HG03064 (cell line): ENCODE data around the gene PDE4B.
"Not testable (repeated sequence)": the region's sequence is repeated elsewhere in the genome, so short reads cannot be mapped to it uniquely, and the experiment has no call there.

Experiments
- ATAC-seq: cut with Tn5 transposase; IDR thresholded peaks from one replicate; pipeline ENCODE4 v1.9.1; 2021; ENCODE audit warnings: low read depth; ENCODE audit not compliant: unreplicated experiment

The PDE4B gene

DNA sequence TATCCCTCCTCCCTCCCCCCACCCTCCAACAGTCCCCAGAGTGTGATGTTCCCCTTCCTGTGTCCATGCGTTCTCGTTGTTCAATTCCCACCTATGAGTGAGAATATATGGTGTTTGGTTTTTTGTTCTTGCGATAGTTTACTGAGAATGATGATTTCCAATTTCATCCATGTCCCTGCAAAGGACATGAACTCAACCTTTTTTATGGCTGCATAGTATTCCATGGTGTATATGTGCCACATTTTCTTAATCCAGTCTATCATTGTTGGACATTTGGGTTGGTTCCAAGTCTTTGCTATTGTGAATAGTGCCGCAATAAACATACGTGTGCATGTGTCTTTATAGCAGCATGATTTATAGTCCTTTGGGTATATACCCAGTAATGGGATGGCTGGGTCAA is 311.4 kb downstream of the PDE4B start:
- ATAC-seq, result not testable (repeated sequence)

DNA sequence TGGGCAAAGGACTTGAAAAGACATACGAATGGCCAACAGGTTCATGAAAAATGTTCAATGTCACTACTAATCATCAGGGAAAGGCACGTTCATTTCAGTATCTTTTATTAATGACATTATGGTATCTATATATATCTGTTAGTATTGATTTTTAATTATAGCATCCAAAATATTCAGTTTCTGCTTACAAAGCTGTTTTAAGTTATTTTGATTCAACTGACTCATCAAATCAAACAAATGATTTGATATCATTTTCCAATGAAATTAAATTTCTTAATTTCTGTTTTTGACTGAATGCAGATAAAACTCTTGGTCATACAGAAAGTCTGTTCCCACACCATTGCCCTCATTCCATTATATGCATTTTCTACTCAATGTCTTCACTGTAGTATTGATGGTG is 315.9 kb downstream of the PDE4B start:
- no peak for ATAC-seq

DNA sequence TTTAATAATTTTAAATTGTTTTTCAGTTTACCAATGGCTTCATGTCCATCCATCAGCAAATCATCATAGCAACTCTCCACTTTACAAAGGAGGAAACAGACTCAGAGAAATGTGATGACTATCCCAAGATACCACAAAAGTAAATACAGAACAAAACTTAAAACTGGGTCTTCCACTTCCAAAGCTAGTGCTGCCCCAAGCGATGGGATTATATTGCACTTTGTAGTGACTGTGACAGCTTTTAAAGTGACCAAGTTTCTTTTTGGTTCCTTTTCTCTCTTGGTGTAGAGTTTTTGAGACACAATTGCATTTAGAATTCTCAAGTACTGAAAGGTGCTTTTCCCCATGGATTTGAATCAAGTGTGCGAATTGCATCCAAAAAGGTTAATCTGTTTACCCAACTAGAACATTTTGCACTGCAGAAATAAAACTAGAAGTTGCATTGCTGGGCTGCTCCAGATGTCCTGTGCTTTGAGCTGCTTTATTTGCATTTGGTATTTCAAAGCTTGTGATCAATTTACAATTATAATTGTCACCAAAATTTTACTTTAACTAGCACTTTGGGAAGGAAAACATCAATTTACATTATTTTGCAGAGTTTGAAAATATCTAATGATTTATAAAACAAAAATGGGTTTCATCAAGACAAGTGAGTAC is 320.2 kb downstream of the PDE4B start:
- ATAC-seq, result no peak

DNA sequence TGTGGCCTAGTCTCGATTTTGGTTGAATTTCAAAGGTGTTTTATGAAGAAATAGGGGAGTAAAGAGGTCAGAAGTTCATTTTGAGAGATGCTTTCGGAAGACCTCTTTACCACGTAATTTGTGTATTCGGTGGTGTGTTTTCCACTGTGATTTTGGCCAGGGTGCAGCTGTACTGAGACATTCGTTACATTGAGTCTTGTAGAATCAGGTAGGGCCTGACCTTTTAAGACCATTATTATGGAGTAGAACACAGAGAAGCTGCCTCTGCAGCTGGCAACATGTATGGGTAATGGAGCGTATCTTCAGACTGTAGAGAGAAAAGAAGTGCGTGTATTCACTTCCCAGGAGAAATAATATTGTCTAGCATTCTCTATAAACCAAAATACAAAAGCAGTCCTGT is 326.5 kb downstream of the PDE4B start:
- no peak for ATAC-seq

DNA sequence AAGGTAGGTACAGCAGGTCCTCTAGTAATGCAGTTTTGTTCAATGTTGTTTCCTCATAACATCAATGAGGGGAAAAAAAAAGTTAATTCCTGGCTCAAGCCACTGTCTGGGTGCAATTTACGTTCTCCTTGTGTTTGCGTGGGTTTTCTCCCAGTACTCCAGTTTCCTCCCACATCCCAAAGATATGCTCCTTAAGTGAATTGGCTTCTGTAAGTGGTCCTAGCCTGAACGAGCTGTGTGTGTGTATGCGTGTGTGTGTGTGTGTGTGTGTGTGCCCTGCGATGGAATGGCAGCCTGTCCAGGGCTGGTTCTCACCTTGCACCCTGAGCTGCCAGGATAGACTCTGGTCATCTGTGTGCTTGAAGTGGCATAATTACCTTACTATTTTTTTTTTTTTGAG is 332.0 kb downstream of the PDE4B start:
- no peak for ATAC-seq

DNA sequence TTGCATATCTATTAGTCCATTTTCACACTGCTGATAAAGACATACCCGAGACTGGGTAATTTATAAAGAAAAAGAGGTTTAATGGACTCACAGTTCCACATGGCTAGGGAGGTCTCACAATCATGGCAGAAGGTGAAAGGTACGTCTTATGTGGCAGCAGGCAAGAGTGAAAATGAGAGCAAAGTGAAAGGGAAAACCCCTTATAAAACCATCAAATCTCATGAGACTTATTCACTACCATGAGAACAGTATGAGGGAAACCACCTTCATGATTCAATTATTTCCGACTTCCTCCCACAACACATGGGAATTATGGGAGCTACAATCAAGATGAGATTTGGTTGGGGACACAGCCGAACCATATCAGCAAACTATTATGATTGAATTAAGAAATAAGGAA is 335.9 kb downstream of the PDE4B start:
- not testable (repeated sequence) for ATAC-seq

DNA sequence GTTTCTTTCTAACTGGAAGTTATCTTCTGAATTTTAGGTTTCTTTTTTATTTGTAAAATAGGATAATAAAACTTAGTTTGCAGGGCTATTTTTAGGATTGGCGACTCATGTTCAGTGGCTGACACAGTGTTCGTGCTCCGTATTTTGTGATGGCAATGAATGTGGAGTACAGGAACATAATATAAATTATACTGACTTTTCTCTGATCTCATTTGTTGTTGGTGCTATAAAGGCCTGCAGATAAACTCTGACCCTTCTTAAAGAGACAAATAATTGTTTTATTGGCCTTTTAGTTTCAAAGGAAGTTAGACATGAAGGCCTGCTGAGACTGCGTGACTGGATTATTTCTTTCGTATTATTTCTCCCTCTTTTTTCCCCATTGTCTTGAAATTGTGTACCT is 339.6 kb downstream of the PDE4B start:
- no peak for ATAC-seq

DNA sequence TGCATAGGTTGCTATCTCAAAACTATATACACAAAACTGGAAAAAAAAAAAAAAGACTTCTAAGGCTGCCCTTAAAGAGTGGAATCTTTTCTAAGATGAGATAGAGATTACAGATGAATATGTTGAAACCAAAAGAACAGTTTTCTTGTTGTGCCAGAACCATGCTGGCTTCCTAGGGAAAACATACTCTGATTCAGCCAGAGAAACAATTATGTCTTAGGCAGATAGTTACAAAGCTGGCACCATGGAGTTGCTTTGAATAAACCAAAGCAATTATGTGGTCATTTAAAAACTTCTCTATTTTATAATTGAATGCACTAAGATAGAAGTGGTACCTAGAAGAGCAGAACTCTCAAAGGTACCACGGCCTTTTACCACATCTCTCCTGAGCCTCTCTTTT is 341.3 kb downstream of the PDE4B start:
- no peak for ATAC-seq

DNA sequence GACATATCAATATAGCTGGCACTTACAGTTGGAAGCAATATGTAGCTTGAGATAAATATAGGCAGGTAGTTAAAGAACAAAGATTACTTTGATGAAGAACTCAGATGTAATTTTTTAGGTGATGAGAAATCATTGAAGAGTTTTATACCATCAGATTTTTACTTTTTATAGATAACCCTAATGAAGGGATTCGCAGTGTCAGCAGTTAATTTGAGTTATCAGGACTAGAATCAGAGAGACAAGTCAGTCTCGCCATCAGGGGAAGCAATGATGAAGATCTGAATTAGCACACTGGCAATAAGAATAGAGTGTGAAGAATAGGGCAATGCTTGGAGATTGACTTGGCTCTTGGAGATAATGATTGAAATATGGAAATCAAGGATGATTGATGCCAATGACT is 342.5 kb downstream of the PDE4B start:
- no peak for ATAC-seq

DNA sequence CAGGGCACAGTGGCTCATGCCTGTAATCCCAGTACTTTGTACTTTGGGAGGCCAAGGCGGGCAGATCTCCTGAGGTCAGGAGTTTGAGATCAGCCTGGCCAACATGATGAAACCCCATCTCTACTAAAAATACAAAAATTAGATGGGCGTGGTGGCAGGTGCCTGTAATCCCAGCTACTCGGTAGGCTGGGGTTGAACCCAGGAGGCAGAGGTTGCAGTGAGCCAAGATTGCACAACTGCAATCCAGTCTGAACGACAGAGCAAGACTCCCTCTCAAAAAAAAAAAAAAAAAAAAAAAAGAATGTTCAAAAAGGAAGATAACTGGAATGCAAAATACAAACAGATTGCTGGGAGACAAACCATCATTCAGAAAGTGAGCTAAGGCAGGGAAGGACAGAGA is 343.7 kb downstream of the PDE4B start:
- ATAC-seq, result not testable (repeated sequence)

DNA sequence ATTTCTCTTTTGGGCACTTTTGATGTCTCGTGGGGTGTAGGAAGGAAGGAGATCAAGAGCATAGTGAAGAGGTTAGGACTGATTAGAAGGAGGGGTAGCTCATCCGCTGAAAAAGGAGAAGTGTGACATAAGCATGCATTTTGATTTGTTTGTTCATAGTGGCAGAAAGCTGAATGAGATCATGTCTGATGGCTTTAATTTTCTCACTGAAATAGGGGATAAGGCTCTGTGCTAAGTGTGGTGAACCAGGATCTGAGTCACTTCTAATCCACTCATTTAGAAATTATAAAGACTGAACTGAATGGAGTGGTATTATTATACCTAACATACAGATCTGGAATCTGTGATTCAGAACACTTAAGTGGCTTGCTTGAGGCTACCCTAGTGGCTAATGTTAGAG is 344.5 kb downstream of the PDE4B start:
- ATAC-seq, result no peak

DNA sequence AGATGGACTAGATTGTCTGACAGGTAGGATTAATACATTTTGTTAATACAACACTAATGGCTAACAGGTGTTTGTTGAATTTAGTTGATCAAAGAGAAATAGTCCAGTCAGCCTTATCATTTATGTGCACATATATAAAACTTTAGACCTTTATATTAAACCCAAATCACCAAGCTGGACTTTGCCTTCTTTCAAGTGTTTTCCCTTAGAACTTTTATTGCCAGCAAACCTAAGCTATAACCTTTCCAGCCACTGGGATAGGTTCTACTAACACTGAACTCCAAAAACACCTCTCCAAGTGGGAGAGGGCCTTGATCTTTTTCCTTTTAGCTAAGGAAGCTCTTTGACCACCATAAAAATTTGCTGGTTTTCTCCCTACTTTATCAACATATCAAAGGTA is 345.9 kb downstream of the PDE4B start:
- ATAC-seq, result no peak

DNA sequence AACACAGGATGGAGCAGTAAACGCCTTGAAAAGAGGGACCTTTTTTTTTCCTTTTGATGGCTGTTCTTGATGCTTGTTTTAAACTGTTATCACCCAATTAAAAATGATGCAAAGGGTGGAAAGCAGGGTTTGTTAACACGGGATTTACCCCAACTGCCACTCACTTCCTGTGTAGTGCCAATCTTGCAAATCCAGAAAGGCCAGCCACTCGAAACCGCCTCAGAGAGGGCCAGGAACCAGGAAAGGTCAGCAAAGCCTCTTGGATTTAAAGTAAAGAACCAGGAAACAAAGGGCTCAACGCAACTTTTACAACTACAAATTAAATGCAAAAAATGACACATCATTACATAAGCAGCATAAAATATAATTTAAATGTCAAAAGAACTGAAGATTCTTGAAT is 347.4 kb downstream of the PDE4B start:
- no peak for ATAC-seq

DNA sequence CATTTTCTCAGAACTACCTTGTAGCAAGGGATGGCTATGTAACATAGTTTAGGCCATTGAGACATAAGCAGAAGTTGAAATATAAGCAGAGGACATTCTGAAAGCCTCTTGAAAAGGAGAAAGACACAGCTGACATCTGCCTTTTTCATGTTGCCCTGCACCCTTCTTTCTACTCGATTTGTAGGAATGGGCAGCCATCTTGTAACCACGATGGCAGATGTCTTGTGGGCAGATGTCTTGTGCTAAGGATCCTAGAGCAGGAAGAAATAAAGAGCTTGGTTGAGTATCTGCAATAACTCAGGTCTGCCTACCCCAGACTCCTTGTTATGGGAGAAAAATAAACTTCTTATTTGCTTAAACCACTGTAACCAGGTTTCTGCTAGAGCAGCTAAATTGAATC is 351.0 kb downstream of the PDE4B start:
- no peak for ATAC-seq

DNA sequence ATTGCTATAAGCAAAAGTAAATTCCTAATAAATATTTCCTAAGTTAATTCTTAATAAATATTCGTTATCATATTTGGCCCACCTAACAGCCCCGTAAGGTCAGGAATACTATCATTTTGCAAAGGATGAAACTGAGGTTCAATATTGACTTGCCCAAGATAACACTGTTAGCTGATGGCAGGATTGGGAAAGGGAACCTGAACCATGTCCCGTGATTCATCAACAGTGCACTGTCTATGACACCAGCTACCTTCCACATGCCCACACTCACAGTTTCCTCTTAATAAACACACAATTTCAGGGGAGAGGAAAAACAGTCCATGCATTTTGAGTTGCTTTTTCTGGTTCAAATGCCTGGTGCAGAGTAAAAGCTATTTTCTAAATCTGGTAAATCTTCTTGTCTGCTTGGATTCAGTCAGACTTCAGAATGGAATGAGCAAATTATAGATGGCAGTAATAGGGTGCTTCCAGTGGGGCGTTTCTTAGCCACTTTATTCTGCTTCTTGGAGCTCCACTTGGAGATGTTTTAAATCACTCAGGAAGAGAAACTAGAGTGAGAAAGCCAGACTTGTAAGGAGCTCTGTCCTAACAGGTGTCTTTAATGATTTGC is 354.6 kb downstream of the PDE4B start:
- ATAC-seq, result no peak

DNA sequence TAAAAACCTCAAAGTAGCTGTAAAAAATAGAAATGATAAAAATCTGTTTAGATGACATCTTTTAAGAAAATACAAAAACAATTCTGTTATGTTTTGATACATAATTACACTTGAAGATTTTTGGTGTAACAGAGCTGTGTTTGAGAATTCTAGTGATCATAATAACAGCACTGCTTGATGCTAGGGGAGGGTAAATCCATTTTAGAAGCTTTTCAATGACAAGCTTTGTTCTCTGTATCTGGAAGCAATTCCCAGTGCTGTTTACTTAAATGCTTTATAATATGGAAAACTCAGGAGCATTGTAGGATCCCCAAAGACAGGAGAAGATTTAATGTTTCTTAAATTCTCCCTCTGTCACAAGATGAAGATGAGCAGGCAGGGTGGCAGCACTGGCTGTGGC is 359.3 kb downstream of the PDE4B start:
- ATAC-seq, result no peak

DNA sequence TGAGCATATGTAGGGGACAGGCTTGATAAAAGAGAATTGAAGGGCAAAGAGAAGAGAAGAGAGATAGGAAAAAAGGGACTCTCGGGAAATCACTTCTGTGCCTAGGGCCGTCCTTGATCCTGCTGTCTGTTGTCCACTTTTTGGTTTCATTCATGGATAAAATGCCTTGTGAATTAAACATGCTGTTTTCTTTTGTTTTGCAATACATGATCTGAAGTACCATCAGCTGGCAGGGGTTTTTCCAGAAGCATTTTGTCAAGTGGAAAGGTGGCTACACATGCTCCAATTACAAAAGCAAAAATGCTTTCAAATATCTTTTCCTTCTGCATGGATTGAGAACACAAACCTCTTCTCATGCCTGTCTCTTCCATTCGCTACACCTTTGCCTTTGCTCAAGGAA is 361.7 kb downstream of the PDE4B start:
- no peak for ATAC-seq

DNA sequence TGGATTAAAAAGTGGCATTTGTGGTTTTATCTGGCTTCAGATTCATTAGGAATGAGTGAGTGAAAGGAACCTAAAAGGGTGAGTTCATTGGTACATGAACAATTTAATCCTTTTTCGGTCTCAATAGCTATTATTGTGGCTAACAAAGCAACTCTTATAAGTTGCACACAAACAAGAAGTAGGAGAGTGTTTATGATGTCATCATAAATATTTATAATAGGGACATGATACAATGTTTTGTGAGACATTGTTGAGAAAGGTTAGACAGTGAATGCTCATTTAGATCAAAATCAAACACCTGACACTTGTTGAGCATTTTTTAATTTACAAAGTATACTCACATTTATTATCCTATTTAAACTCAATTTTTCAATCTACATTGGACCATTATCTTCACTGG is 363.4 kb downstream of the PDE4B start:
- ATAC-seq, result no peak

DNA sequence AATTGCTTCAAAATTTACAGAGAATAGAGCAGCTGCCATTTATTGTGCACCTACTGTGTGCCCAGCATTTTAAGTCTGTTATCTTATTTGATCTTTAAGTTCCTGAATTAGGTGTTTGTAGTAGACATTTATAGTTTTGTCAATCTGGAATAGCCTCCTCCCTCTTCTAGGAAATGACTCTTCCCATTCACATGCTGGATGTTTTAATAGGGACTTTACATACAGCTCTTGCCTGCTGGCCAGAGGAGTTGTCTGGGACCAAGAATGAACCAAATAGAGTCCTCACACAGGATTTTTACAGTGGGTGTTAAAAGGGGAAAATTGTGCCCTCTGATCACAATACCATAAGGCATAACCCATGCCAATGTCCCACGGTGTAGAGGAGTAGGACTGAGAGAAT is 367.1 kb downstream of the PDE4B start:
- no peak for ATAC-seq

DNA sequence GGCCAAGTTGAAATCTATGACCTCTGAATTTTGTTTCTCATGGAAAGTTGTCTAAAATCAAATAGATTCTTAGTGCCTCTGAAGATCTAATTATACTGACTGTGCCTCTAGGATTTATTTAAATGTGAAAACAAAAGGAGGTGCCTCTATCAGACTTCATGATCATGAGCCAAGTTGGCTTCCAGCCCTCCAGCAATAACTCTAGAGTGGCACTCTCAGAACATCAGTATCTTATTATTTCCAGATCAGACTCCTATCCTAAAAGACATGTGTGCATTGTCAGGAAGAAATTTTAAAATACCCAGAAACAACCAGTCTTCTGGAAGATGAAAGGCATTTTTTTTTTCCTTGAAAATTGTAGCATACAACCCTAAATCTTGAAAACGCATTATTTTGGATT is 368.0 kb downstream of the PDE4B start:
- no peak for ATAC-seq

DNA sequence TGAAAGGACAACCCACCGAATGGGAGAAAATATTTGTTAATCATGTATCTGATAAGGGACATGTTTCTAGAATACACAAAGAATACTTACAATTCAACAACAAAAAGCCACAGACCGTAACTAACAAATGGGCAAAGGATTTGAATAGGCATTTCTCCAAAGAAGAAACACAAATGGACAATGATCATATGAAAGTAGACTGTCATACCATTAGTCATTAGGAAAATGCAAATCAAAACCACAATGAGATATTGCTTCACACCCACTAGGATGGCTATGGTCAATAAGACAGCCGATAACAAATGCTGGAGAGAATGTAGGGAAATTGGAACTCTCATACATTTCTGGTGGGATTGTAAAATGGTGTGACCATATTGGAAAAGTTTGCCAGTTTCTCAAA is 374.1 kb downstream of the PDE4B start:
- ATAC-seq, result no peak

DNA sequence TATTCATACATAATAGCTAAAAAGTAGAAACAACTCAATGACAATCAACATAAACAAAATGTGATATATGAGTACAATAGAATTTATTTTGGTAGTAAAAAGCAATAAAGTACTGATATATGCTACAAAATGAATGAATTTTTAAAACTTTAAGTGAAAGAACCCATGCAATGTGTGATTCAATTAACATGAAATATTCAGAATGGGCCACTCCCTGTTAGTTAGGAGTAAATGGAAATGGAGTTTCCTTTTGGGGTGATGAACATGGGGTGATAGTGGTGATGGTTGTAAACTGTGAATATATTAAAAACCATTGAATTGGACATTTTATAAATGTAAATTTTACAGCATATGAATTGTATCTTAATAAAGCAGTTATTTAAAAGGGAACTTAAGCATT is 374.6 kb downstream of the PDE4B start:
- no peak for ATAC-seq

DNA sequence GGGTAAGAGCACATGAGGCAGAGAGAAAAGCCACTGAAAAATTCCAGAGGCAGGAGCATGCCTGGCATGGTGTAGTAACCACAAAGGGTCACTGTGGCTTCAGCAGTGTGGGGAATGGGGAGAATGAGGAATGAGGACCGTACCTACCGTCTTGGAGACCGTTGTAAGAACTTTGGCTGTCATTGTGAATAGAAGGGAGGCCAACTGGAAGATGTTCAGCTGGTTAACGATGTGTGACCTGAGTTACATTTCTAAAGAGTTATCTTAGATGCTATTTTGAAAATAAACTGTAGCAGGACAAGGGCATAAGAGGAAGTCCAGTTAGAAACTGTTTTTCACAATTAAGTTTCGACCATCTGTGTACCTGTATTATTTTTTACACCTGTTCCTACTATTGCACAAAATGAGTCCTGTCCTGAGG is 375.8 kb downstream of the PDE4B start:
- ATAC-seq, result no peak
